ENCODE results near the gene NIPBL.
"Not testable (repeated sequence)": the region's sequence is repeated elsewhere in the genome, so short reads cannot be mapped to it uniquely, and the experiment has no call there.

Gene NIPBL

DNA sequence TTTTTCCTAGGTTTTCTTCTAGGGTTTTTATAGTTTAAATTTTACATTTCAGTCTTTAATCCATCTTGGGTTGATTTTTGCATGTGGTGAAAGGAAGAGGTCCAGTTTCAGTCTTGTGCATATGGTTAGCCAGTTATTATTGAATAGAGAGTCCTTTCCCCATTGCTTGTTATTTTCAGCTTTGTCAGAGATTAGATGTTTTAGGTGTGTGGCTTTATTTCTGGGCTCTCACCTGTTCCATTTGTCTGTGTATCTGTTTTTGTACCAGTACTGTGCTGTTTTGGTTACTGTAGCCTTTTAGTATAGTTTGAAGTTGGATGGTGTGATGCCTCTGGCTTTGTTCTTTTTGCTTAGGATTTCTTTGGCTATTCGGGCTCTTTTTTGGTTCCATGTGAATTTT is 25.8 kb downstream of the NIPBL start:
- no peak for DNase-seq

DNA sequence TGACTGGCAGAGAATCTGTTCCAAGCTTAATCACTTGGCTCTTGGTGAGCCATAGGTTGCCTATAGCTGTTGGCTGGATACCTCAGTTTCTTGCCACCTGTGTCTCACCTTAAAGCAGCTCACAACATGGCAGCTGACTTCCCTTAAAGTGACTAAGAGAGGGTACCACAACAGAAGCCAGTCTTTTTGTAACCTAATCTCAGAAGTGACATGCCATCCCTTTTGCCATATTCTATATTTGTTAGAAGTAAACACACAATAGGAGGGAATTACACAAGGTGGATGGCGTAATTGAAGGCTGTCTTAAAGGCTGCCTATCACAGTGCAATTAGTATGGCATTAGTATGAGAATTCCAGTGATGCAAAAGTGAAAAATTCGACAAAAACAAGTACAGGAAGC is 28.1 kb downstream of the NIPBL start:
- no peak for DNase-seq

DNA sequence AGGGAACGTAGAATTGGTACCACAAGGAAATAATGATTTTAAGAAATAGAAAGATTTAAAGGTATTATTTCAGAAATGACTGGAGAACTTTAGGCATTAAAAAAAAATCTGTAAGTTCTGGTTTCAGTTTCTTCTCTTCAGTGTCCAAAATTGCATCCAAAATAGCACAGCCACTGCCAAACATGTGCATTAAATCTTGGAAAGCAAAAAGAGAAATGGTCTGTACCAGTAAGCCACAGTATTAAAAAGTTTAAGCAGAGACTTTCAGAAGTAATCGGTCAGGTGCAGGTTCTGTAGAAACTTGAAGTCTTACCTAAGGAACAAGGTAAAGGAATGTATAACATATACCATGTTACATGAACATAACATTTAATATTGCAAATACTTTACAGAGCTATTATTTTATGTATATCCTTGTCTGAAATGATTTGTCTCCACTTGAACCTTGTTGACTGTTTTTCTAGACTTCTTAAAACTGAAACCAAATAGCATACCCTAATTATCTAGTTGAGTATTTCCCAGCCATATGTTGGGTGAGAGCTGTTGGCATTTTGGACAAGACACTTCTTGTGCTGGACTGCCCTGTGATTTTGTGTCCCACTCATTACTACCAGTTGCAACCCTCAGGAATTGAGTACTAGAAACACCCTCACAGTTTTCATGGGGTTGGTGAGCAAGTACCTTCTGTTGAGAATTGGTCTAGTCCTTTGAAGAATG is 32.1 kb downstream of the NIPBL start:
- DNase-seq: no peak

DNA sequence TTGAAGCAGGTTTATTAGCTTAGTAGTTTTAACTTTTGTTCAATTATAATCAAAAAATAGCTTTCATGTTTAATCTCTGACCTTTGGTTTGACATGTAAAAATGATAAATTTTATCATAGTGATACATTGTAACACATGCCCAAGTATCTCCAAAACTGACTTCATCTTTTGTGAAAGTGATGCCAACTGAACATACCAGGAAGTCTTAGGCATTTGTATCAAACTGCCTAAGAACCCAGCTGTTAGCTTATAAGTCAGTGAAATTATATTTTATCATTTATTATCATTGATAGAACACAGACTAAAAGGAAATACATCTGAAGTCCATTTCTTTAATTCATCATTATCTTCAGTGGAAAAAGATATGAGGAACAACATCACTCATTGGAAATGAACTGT is 39.1 kb downstream of the NIPBL start:
- no peak for DNase-seq

DNA sequence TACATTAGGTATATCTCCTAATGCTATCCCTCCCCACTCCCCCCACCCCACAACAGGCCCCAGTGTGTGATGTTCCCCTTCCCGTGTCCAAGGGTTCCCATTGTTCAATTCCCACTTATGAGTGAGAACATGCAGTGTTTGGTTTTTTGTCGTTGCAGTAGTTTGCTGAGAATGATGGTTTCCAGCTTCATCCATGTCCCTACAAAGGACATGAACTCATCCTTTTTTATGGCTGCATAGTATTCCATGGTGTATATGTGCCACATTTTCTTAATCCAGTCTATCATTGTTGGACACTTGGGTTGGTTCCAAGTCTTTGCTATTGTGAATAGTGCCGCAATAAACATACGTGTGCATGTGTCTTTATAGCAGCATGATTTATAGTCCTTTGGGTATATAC is 40.0 kb downstream of the NIPBL start:
- not testable (repeated sequence) for DNase-seq

DNA sequence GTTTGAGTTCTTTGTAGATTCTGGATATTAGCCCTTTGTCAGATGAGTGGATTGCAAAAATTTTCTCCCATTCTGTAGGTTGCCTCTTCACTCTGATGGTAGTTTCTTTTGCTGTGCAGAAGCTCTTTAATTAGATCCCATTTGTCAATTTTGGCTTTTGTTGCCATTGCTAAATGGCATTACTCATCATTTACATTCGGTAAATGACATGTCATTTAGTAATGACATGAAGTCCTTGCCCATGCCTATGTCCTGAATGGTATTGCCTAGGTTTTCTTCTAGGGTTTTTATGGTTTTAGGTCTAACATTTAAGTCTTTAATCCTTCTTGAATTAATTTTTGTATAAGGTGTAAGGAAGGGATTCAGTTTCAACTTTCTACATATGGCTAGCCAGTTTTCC is 40.8 kb downstream of the NIPBL start:
- not testable (repeated sequence) for DNase-seq

DNA sequence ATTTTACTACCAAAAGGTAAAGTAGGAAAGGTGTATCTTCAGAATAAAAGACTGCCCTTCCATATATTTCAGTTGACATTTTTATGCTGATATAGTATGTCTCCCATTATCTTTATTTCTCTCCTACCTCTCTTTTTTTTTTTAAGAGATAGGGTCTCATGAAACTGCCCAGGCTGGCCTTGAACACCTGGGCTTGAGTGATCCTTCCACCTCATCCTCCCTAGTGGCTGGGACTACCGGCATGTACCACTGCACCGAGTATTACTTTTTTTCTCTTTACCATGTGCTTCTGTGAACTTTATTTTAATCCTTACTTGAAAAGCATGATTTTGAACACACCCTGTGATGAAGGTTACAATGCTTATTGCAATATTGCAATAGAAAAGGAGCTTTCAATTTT is 42.7 kb downstream of the NIPBL start:
- no peak for DNase-seq

DNA sequence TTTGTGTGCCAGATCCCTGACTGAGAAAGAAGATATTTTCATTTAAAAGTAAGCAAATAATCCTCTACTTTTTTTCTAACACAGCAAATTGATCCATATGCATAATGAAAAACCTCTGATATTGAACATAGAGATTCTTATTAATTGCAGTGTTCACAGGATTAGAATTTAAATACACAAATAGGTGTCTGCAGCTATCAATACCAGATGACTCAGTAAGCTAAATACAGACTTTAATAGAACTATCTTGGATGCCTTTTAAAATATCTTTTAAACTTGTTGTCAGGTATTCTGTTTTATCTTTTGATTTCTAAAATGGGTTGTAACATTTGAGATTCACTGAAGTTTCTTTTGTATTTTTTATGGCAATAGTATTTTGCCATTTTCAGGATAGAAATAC is 43.1 kb downstream of the NIPBL start:
- no peak for DNase-seq

DNA sequence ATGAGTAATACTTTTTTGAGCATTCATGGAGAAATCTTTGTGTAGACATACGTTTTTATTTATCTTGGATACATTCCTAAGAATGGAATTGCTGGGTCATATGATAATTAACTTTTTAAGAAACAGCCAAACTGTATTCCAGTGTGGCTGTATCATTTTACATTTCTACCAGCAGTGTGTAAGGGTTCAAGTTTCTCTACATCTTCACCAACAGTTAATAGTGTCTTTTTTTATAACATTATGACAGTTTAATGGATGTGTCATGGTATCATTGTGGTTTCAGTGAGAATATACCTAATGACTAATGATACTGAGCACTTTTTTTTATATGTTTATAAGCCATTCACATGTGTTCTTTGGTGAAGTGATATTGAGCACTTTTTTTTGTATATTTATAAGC is 52.4 kb downstream of the NIPBL start:
- DNase-seq: no peak

DNA sequence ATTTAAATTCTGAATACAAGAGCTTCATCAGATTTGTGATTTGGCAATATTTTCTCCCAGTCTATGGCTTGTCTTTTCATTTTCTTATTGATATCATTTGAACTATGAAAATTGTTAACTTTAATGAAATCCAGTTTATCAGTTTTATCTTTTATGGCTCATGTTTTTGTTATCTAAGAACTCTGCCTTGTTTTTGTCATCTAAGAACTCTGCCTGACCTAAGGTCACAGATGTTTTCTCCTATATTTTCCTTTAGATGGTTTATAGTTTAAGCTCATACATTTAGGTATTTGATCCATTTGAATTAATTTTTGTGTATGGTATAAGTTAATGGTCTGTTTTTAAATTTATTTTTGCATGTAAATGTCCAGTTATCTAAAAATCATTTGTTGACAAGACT is 52.9 kb downstream of the NIPBL start:
- no peak for DNase-seq

DNA sequence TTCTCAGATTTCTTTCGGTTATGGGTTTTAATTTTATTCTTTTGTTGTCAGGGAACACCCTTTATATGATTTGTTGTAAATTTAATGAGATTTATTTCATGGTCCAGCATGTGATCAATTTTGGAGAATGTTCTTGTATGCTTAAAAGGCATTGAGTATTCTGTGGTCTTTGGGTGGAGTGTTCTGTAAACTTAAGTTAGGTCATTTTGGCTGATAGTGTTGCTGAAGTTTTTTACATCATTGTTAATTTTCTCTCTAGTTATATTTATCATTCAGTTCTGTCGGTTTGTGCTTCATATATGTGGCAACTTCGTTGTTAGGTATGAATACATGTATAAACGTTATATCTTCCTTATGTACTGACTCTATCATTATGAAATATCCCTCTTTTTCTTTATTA is 55.5 kb downstream of the NIPBL start:
- no peak for DNase-seq

DNA sequence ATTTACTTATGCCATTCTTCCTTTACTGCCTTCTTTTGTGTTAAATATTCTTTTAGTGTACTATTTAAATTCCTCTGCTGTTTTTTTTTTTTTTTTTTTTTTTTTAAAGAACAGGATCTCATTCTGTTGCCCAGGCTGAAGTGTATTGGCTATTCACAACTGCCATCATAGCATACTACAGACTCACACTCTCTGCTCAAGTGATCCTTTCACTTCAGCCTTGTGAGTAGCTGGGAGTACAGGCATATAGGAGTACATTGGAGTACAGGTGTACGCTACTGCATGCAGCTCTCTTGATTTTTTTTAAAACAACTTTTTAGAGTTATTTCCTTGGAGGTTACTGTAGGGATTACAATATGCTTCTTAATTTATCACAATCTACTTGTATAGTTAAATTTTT is 56.1 kb downstream of the NIPBL start:
- no peak for DNase-seq

DNA sequence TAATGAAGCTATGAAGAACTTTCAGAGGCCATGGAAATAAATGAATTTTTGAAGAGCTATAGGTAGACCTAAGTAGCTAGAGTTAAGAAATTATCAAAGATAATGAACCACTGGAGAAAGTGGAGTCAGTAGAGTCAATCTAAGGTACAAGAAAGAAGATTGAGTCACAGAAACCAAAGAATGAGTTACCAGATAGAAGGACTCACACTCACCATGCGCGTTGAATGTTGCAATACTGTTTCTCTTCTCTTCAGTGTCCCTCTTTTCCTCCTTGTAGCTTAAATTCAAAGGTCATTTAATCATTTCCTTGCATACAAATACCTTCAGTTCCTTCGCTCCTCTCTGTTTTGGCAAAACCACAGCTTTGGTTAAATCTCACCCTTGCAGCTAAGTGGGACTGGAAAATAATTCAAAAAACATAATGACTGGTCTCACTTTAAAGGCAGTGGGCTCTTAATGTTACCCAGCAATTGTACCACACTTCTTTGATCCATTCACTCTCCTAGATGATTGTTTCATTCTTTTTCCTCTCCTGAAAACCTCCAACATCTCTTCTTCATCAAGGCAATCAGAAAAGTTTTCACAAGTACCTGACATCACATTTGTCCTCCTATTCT is 58.3 kb downstream of the NIPBL start:
- no peak for DNase-seq

DNA sequence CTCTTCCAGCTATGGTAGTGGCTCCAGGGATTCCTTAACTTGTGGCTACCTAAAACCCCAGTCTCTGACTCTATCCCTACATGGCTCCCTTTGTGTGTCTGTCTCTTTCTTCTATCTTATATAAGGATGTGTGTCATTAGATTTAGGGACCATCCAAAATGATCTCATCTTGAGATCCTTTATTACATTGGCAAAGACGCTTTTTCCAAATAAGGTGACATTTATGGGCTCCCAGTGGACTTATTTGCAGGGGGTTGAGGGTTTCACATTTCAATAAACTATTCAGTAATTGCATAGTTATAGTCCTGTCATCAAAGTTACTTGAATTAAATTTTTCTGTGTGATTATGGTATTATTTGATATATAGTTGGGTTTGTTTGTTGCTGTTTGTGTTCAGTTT is 59.2 kb downstream of the NIPBL start:
- no peak for DNase-seq

DNA sequence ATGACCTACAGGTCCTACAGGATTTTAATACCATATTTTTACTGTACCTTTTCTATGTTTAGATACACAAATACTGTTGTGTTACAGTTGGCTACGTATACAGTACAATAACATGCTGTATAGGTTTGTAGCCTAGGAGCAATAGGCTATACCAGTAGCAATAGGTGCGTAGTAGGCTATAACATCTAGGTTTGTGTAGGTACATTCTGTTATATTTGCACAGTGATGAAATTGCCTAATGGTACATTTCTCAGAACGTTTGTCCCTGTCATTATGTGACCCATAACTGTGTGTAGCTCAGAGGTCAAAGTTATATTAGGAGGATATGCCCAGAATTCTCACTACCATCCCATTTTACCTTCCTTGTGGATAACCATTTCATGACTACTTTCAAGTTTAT is 59.7 kb downstream of the NIPBL start:
- no peak for DNase-seq

DNA sequence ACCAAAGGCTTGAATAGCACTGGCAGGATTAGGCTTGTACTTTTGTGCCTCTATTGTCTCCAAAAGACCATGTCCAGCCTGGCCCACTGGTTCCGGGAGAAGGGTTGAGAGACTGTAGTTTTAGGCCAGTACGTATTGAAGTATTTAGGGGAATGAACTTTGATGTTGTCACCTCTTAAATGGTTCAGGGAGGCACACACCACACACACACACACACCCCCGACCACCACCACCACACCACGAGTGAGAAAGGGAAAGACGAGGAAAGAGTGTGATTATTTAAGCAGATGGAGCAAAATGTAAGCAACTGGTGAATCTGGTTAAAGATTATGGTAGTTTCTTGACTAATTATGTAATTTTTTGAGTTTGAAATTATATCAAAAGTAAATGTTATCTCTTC is 61.6 kb downstream of the NIPBL start:
- DNase-seq: no peak

DNA sequence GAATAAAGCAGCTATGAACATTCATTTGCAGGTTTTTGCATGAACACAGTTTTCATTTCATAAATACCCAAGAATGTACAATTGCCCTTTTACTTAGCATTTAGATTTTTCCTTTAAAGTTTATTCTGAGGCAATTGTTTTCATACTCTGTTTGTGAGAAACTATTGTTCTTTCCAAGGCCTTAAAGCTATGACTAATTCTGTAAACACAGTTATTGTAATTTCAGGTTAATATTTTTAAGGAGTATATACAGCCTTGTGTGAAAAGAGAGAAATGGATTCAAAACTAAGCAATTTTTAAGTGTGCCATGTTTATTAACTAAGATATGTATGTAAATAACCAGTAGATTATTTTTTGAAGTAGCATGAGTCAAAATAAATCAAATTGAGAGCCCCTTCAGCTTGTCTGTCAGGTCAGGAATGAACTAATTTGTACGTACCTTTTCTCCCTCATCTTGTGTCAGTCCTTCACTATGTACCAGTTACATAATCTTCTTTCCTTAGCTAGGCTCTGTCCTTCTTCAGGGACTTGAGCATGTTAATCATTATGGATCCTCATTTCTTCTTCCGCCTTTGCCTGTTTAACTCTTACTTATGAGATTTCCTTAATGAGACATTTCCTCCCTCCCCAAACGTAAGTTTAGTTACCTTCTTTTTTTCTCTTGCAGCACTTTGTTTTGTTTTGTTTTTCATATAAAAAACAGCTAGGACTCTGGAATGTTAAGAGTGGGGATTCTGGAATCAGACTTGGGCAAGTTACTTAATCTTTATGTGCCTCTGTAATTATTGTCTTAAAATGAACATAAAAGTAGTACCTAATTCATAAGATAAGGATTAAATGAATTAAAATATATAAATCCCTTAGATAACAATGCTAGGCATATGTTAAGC is 63.6 kb downstream of the NIPBL start:
- no peak for DNase-seq

DNA sequence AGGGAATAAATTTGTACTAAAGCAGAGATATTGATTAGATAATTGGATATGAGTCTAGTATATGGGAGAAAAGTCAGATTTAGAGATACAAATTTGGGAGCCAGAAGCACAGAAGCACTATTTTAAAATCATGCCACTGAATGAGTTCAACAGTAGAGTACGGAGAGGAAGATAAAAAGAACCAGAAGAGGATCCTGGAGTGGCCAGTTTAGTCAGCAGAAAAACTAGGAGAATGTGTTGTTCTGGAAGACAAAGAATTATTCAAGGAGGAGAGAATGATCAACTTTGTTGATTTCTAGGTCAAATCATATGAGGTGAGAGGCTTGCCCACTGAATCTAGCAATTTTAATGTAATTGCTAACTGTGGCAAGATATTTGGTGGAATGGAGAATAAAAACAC is 67.0 kb downstream of the NIPBL start:
- DNase-seq: no peak

DNA sequence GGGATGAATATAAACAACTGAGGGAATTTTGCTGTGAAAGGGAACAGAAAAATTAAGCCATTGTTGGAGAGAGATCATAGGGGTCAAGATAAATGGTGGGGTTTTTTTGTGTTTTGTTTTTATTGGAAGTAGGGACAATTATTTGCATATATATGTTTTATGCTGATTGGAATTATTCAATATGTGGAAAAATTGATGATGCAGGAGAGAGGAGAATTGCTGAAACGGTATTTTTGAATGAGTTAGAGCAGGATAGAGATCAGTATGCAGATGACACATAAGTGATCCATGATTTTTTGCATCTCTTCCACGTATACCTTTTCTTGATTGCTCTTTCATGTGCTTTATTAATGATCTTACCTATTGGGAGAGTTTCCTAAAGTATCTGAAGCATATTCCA is 67.5 kb downstream of the NIPBL start:
- no peak for DNase-seq

DNA sequence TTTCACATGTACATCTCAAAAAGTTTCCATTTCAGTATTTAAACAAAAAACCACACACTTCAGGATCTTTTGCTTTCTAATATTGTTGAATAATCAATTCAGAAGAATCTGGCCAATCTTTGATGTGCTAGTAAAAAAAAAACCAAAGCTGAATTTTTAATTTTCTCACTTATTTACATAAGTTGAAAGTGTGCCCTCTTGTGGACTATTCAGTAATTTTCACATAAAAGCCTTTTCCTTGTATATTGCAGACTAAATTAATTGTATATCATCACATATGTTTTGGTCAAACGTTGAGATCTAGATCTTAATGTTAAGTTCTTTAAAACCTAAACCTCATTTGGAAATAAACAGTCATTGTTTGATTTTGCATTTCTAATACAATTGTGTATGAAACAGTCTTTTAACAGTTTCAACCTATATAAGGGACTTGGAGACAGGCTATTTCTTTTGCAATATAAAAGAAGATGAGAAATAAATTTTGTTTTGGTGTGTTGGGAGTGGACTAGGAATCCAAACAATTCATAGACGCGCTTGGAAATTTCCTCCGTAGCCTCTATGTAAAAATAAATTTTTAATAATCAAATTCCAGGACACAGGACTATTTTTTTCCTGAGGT is 68.1 kb downstream of the NIPBL start:
- DNase-seq: peak; percentile 91

DNA sequence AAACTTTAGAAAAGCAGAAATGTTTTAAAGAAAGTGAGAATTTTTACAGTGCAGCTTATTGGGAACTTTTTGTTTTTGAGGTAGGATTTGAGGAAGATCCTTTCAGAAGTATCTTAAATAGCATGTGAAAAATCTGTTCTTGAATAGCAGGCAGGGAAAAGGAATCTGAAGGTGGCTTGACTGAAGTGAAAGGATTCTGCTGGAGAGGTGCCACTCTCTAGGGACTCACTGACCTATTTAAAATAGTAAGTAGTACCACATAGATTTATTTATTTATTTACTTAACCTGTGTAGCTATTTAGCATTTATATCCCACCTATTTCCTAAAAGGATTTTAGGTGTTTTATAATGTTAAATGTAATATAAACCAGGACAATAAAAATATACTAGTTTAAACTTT is 69.1 kb downstream of the NIPBL start:
- no peak for DNase-seq

DNA sequence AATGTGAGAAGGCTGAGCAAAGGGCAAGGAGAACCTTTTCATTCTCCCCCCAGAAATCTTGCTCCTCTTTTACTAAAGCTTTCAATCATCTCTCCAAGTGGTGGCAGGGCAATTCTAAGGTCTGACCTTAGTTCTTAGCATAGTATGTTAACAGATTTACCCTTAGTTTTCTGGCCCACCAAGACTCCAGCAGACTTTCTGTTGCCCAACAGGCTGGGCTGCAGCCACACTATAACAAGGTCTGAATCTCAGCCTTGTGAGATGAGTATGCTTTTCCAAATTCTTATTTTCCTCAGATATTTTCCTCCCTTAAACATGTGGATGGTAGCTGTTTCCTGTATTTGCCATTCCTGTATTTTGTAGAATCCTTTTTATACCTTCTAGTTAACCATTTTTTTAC is 69.5 kb downstream of the NIPBL start:
- DNase-seq: no peak

DNA sequence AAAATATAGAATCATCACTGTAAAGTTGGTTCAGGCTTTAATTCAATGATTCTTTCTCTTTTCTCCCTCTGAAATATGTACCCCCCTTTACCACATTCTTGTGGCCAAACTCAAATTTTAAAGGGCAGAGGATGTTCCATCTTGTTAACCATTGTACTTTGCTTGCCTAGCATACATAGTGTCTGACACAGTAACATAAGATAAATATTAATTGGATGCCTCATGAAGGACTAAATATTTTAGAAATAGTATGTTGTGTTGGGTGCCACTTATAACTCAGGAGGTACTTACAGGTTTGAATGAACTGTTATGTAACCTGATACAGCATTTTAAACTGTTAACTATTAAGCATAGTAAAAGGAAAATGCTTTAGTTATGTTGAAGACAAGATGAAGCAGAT is 71.5 kb downstream of the NIPBL start:
- no peak for DNase-seq

DNA sequence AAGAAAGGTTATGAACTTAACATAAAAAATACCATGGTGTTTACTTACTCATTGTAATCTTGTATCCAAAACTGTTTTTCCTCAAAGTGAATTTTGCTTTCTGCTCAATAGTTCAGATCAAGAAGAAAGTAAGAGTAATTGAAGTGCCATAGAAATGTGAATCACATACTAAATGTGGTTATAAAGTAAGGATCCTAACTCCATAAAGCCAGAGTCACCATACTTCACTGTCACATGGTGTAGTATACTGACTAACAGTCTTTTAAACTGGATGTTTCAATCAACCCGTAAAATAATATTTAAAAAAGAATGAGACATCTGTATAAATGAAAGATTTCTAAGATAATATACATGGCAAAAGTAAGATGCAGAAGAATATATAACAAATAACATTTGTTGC is 72.1 kb downstream of the NIPBL start:
- DNase-seq: no peak
